T follicular helper cell (primary cell): ENCODE results near the gene FAM131B.
"Not testable (repeated sequence)": the region's sequence is repeated elsewhere in the genome, so short reads cannot be mapped to it uniquely, and the experiment has no call there.

Experiments
- DNase-seq: peaks from one replicate; pipeline ENCODE4 v3.0.0-alpha.2; 2020; ENCODE audit warnings: low read depth

The FAM131B gene

GRCh38 chr7:143395187-143396149 is 33.0 kb upstream of the FAM131B start:
- DNase-seq, result no peak

GRCh38 chr7:143394777-143395176 is 32.3 kb upstream of the FAM131B start:
- no peak for DNase-seq

GRCh38 chr7:143394068-143394467 is 31.6 kb upstream of the FAM131B start:
- DNase-seq, result no peak

GRCh38 chr7:143393267-143394041 is 30.9 kb upstream of the FAM131B start:
- DNase-seq, result no peak

- no peak for DNase-seq
Observed at GRCh38 chr7:143392875-143393266, 30.4 kb upstream of the FAM131B start.

GRCh38 chr7:143392427-143392826 is 29.9 kb upstream of the FAM131B start:
- DNase-seq, result not testable (repeated sequence)

GRCh38 chr7:143391462-143392404 is 29.2 kb upstream of the FAM131B start:
- DNase-seq, result no peak

GRCh38 chr7:143390773-143391317 is 28.3 kb upstream of the FAM131B start:
- no peak for DNase-seq

GRCh38 chr7:143390104-143390772 is 27.7 kb upstream of the FAM131B start:
- DNase-seq, result no peak

- DNase-seq, result no peak
Observed at GRCh38 chr7:143389316-143390103, 27.0 kb upstream of the FAM131B start.

GRCh38 chr7:143388491-143389101 is 26.1 kb upstream of the FAM131B start:
- no peak for DNase-seq

GRCh38 chr7:143388051-143388450 is 25.5 kb upstream of the FAM131B start:
- no peak for DNase-seq

- DNase-seq, result no peak
Observed at GRCh38 chr7:143387156-143387975, 24.9 kb upstream of the FAM131B start.

- DNase-seq, result no peak
Observed at GRCh38 chr7:143385891-143386781, 23.6 kb upstream of the FAM131B start.

GRCh38 chr7:143384661-143385631 is 22.4 kb upstream of the FAM131B start:
- no peak for DNase-seq

- DNase-seq, result no peak
Observed at GRCh38 chr7:143384148-143384547, 21.6 kb upstream of the FAM131B start.

- no peak for DNase-seq
Observed at GRCh38 chr7:143383642-143383957, 21.1 kb upstream of the FAM131B start.
